ENCODE measurements around the gene KCNK16. TPM values are rescaled to one million over a fixed set of nuclear protein-coding genes. Genes with fewer than 3 reads are reported as not detected.

KCNK16 gene
- total and polyA plus RNA-seq, 10 of the 15 experiments (the other 5 are each of a cell fraction or from before 2014, with no cell fraction given), result not detected

GRCh38 chr6:39328066-39328465 is 5.6 kb upstream of the KCNK16 start (continued):
- TF ChIP-seq YBX1 (IDR thresholded peaks at IDR 0.05), result no peak

- in situ Hi-C loops (cut with MboI), result no loop called here
- Histone ChIP-seq H3K4me2 (ENCODE audit: control insufficient read depth, insufficient read depth) (no peak overlapping the region), H2AFZ (ENCODE audit: control insufficient read depth, low read depth, low read length) (no peak overlapping the region), H3K4me3 (no peak overlapping the region), H3K79me2 (ENCODE audit: control insufficient read depth, insufficient read depth, low read length) (no peaks in the 10 kb centered on the region), H3K4me1 (ENCODE audit: control insufficient read depth, insufficient read depth, low read length) (peaks cover 7% of the 10 kb centered on the region), H3K36me3 (ENCODE audit: control insufficient read depth in 2 of 2, insufficient read depth in 2 of 2, low read length in 1 of 2) (no peaks in the 10 kb centered on the region), H4K20me1 (ENCODE audit: control insufficient read depth, insufficient read depth) (no peaks in the 10 kb centered on the region), H3K27me3 (replicated peaks in 1 of 2; ENCODE audit: control insufficient read depth in 2 of 2, insufficient read depth in 2 of 2, low read length in 1 of 2) (no peaks in the 10 kb centered on the region; a peak in 1 of 4 replicates), H3K27ac (ENCODE audit: control insufficient read depth, insufficient read depth) (no peak overlapping the region), H3K9ac (ENCODE audit: control insufficient read depth, insufficient read depth, low read length) (no peak overlapping the region), H3K9me3 (replicated peaks; ENCODE audit: control insufficient read depth, insufficient read depth, low read length) (no peaks in the 10 kb centered on the region)
- ChIA-PET CTCF (interaction anchor here (0.8 kb wide), 1 partner anchor 25 kb away, joined by 3 read pairs; no protein-coding TSS in a partner anchor), RAD21 (ENCODE audit: unreplicated experiment) (no interaction called here), SMC1A (ENCODE audit: uncharacterized antibody, unreplicated experiment) (interaction anchor here (0.6 kb wide), 1 partner anchor 156 kb away, joined by 3 read pairs; no protein-coding TSS in a partner anchor), POLR2A (no interaction called here)
- DNase-seq (ENCODE audit: low read depth, low spot score) (no peak), ATAC-seq (no peak), FAIRE-seq (no peak)
- no TSS peak for BruUV-seq (replicated peaks)
- WGBS (ENCODE audit: insufficient coverage, insufficient replicate concordance, low lambda C conversion rate, missing lambda C conversion rate), result 18% methylated on average over 5 of the region's 5 CpGs
- intact Hi-C loops (cut with micrococcal nuclease; ENCODE audit: unreplicated experiment), result no loop called here
- TF ChIP-seq TBL1XR1 (IDR thresholded peaks at IDR 0.05; ENCODE audit: low read depth, low read length) (no peak), CEBPZ (IDR thresholded peaks at IDR 0.05; ENCODE audit: low read depth, low read length) (no peak), CBX3 (IDR thresholded peaks at IDR 0.05; ENCODE audit: borderline replicate concordance, low read depth) (no peak)
These were observed 5.0 kb upstream of the KCNK16 start for GRCh38 chr6:39327507-39327906.

All from GM12878 (cell line).